HepG2 (cell line): ENCODE data around the gene ADAR. TPM values are rescaled to one million over a fixed set of nuclear protein-coding genes. Genes with fewer than 3 reads are reported as not detected.

Experiments used
- FOSL2 ChIP-seq: sonication (generic); formaldehyde crosslinking; IDR thresholded peaks from 2 replicates; pipeline ENCODE4 v1.4.0; 2020; ENCODE audit warnings: missing genetic modification reagents
- KLF15 ChIP-seq: sonication (generic); formaldehyde crosslinking; IDR thresholded peaks from 2 replicates; pipeline ENCODE4 v1.8.1; 2023; ENCODE audit warnings: borderline replicate concordance, mild to moderate bottlenecking, inconsistent platforms, missing genetic modification reagents, mixed read lengths
- MBD4 ChIP-seq: IDR thresholded peaks from 2 replicates; pipeline ENCODE4 v1.6.1; 2012; ENCODE audit warnings: low read length, inconsistent platforms, borderline replicate concordance
- NR0B2 ChIP-seq: sonication (generic); formaldehyde crosslinking; IDR thresholded peaks from 2 replicates; pipeline ENCODE4 v1.4.0; 2020; ENCODE audit warnings: mild to moderate bottlenecking, missing genetic modification reagents
- NR3C1 ChIP-seq: sonication (generic); formaldehyde crosslinking; IDR thresholded peaks from 2 replicates; pipeline ENCODE4 v1.4.0; 2020; ENCODE audit warnings: missing genetic modification reagents
- REPIN1 ChIP-seq: sonication (generic); formaldehyde crosslinking; IDR thresholded peaks from 2 replicates; pipeline ENCODE4 v1.8.0; 2022; ENCODE audit warnings: missing genetic modification reagents, low read depth, mild to moderate bottlenecking, borderline replicate concordance
- SIX1 ChIP-seq: sonication (generic); formaldehyde crosslinking; IDR thresholded peaks from 2 replicates; pipeline ENCODE4 v1.4.0; 2020; ENCODE audit warnings: missing genetic modification reagents, borderline replicate concordance
- SKI ChIP-seq: fragments of 450-650 bp; IDR thresholded peaks from one replicate; pipeline ENCODE4 v1.6.1; 2018; ENCODE audit warnings: mild to moderate bottlenecking; ENCODE audit not compliant: partially characterized antibody
- TGIF2 ChIP-seq: IDR thresholded peaks from 2 replicates; pipeline ENCODE4 v1.6.1; 2016; ENCODE audit warnings: control low read depth, missing compliant biosample characterization
- U2AF2 ChIP-seq: fragments of 200-400 bp; formaldehyde crosslinking; IDR thresholded peaks from 2 replicates; pipeline ENCODE4 v1.6.1; 2017; ENCODE audit warnings: low read depth, mild to moderate bottlenecking, low read length
- ZNF282 ChIP-seq: fragments of 450-650 bp; IDR thresholded peaks from 2 replicates; pipeline ENCODE4 v1.6.1; 2018; ENCODE audit not compliant: partially characterized antibody
- ZNF383 ChIP-seq: sonication (generic); formaldehyde crosslinking; IDR thresholded peaks from 2 replicates; pipeline ENCODE4 v1.4.0; 2020; ENCODE audit warnings: missing genetic modification reagents, mild to moderate bottlenecking, borderline replicate concordance
- ZNF512 ChIP-seq: sonication (generic); formaldehyde crosslinking; IDR thresholded peaks from 2 replicates; pipeline ENCODE4 v1.4.0; 2020; ENCODE audit warnings: mild to moderate bottlenecking, missing genetic modification reagents
- ZNF619 ChIP-seq: sonication (generic); formaldehyde crosslinking; IDR thresholded peaks from 2 replicates; pipeline ENCODE4 v1.4.0; 2020; ENCODE audit warnings: mild to moderate bottlenecking, missing genetic modification reagents
- polyA plus RNA-seq, 8 experiments: library from polyadenylated mRNA; depleted of rRNA in 3 of 8; stranded (reverse) in 7 of 8; unstranded in 1 of 8; fragments of >200 nt; fragmentation: Illumina TruSeq in 4 of 8; extraction: Trizol in 4 of 8; gene quantifications; 2 replicates each; pipeline versions ENCODE4 v1.2.1 to v1.2.3, GENCODE V29; 2011 to 2016; ENCODE audit warnings: low read depth in 4 of 8, missing spikeins in 1 of 8, mixed read lengths in 1 of 8; ENCODE audit not compliant: insufficient read depth in 1 of 8
- total RNA-seq, 5 experiments: library from RNA; depleted of rRNA; stranded (reverse); fragments of >200 nt; fragmentation: Illumina TruSeq; extraction: Trizol; gene quantifications; 2 replicates each; pipeline ENCODE4 v1.2.3, GENCODE V29; 2016; ENCODE audit warnings: low read depth in 1 of 5
- TF ChIP-seq, protein P1 (sequence below): sonication (generic); formaldehyde crosslinking; IDR thresholded peaks from 2 replicates; pipeline ENCODE4 v1.4.0; 2020; ENCODE audit warnings: missing genetic modification reagents, borderline replicate concordance
- TF ChIP-seq, protein P2 (sequence below): sonication (generic); formaldehyde crosslinking; IDR thresholded peaks from 2 replicates; pipeline ENCODE4 v1.4.0; 2020; ENCODE audit warnings: mild to moderate bottlenecking, missing genetic modification reagents
- TF ChIP-seq, protein P3 (sequence below): sonication (generic); formaldehyde crosslinking; IDR thresholded peaks from 2 replicates; pipeline ENCODE4 v1.5.0; 2020; ENCODE audit warnings: mild to moderate bottlenecking, missing genetic modification reagents, borderline replicate concordance

Gene ADAR
- total and polyA plus RNA-seq, 2 of the 13 experiments (the other 11 are each of a cell fraction or from before 2014, with no cell fraction given) = 70.8 to 86.2 TPM

DNA sequence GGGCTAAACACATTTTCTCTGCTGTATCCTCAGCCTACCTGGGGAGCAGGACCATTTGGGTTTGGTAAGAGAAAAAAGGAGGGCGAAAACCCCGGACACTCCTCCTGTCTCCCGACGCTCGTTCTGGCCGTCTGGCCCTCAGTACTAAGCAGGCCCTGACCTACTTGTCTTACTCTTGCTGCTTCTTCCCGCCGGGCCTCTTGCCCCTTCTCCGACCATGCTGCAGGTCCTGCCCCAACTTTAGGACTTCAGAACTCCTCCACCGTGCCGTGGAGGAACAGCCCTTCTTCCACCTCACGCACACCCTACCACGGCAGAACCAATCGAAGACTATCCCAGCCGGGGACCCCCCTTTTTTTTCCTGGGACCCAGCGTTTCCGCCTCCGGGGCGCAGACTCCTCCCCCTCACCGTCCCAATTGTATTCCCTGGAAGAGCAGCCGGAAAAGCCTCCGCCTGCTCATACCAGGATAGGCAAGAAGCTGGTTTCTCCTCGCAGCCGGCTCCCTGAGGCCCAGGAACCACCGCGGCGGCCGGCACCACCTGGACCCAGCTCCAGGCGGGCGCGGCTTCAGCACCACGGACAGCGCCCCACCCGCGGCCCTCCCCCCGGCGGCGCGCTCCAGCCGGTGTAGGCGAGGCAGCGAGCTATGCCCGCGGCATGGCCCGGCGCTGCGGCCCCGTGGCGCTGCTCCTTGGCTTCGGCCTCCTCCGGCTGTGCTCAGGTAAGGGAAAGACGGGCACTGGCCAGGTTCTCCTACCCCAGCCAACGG lies 40.4 kb downstream of the ADAR start, which contains the start of gene CHRNB2 (continued):
- TF ChIP-seq, protein P1, sequence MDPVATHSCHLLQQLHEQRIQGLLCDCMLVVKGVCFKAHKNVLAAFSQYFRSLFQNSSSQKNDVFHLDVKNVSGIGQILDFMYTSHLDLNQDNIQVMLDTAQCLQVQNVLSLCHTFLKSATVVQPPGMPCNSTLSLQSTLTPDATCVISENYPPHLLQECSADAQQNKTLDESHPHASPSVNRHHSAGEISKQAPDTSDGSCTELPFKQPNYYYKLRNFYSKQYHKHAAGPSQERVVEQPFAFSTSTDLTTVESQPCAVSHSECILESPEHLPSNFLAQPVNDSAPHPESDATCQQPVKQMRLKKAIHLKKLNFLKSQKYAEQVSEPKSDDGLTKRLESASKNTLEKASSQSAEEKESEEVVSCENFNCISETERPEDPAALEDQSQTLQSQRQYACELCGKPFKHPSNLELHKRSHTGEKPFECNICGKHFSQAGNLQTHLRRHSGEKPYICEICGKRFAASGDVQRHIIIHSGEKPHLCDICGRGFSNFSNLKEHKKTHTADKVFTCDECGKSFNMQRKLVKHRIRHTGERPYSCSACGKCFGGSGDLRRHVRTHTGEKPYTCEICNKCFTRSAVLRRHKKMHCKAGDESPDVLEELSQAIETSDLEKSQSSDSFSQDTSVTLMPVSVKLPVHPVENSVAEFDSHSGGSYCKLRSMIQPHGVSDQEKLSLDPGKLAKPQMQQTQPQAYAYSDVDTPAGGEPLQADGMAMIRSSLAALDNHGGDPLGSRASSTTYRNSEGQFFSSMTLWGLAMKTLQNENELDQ (CRISPR knock-in tag) = 0 out of 2 replicates have a peak, but pooled peaks have one; percentile 39
- TF ChIP-seq NR0B2 (peak; percentile 79), ZNF619 (CRISPR knock-in tag) (peak; percentile 48; the same call in 1 of the 2 replicates), TGIF2 (CRISPR knock-in tag) (peak; percentile 81; the same call in 1 of the 2 replicates), FOSL2 (CRISPR knock-in tag) (peak; percentile 58; the same call in 1 of the 2 replicates), ZNF282 (no peak), SKI (no peak), U2AF2 (no peak), SIX1 (CRISPR knock-in tag) (0 out of 2 replicates have a peak, but pooled peaks have one; percentile 31), NR3C1 (CRISPR knock-in tag) (no peak), ZNF512 (CRISPR knock-in tag) (no peak), KLF15 (CRISPR knock-in tag) (peak; percentile 83; the same call in 1 of the 2 replicates), MBD4 (no peak), REPIN1 (CRISPR knock-in tag) (peak; percentile 84), ZNF383 (no peak)
- TF ChIP-seq, protein P2, sequence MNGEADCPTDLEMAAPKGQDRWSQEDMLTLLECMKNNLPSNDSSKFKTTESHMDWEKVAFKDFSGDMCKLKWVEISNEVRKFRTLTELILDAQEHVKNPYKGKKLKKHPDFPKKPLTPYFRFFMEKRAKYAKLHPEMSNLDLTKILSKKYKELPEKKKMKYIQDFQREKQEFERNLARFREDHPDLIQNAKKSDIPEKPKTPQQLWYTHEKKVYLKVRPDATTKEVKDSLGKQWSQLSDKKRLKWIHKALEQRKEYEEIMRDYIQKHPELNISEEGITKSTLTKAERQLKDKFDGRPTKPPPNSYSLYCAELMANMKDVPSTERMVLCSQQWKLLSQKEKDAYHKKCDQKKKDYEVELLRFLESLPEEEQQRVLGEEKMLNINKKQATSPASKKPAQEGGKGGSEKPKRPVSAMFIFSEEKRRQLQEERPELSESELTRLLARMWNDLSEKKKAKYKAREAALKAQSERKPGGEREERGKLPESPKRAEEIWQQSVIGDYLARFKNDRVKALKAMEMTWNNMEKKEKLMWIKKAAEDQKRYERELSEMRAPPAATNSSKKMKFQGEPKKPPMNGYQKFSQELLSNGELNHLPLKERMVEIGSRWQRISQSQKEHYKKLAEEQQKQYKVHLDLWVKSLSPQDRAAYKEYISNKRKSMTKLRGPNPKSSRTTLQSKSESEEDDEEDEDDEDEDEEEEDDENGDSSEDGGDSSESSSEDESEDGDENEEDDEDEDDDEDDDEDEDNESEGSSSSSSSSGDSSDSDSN (CRISPR knock-in tag) = peak; percentile 76; the same call in 1 of the 2 replicates
- TF ChIP-seq, protein P3, sequence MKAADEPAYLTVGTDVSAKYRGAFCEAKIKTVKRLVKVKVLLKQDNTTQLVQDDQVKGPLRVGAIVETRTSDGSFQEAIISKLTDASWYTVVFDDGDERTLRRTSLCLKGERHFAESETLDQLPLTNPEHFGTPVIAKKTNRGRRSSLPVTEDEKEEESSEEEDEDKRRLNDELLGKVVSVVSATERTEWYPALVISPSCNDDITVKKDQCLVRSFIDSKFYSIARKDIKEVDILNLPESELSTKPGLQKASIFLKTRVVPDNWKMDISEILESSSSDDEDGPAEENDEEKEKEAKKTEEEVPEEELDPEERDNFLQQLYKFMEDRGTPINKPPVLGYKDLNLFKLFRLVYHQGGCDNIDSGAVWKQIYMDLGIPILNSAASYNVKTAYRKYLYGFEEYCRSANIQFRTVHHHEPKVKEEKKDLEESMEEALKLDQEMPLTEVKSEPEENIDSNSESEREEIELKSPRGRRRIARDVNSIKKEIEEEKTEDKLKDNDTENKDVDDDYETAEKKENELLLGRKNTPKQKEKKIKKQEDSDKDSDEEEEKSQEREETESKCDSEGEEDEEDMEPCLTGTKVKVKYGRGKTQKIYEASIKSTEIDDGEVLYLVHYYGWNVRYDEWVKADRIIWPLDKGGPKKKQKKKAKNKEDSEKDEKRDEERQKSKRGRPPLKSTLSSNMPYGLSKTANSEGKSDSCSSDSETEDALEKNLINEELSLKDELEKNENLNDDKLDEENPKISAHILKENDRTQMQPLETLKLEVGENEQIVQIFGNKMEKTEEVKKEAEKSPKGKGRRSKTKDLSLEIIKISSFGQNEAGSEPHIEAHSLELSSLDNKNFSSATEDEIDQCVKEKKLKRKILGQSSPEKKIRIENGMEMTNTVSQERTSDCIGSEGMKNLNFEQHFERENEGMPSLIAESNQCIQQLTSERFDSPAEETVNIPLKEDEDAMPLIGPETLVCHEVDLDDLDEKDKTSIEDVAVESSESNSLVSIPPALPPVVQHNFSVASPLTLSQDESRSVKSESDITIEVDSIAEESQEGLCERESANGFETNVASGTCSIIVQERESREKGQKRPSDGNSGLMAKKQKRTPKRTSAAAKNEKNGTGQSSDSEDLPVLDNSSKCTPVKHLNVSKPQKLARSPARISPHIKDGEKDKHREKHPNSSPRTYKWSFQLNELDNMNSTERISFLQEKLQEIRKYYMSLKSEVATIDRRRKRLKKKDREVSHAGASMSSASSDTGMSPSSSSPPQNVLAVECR (CRISPR knock-in tag) = peak; percentile 94
